Endothelial cell of umbilical vein (primary cell): ENCODE measurements around the gene RAMP1. TPM values are rescaled to one million over a fixed set of nuclear protein-coding genes. Genes with fewer than 3 reads are reported as not detected.
A peak's percentile ranks its signal among the peaks of the same experiment; 100 is the strongest.

ENCODE experiments used
- BruUV-seq: library from RNA; stranded (reverse); fragments of 400-500 nt; replicated peaks from 2 replicates; lab custom pipeline; 2021; lab: Mats Ljungman, UMichigan
- CTCF ChIA-PET: fragments of 300-600, 350-600 bp; sonication (Branson Sonifier 250); formaldehyde crosslinking; loops from one replicate; lab custom pipeline; 2021; ENCODE audit warnings: antibody characterized with exemption, inconsistent platforms; lab: Charles Lee
- POLR2A ChIA-PET: fragments of 300-600, 350-600 bp; sonication (Branson Sonifier 250); formaldehyde crosslinking; loops from one replicate; lab custom pipeline; 2021; ENCODE audit warnings: antibody characterized with exemption, inconsistent platforms; lab: Charles Lee
- DNase-seq: peaks from one replicate; pipeline ENCODE4 v3.0.0-alpha.2; 2011; ENCODE audit warnings: low read depth, low spot score
- FAIRE-seq: peaks from 2 replicates; lab custom pipeline; 2011; peaks lifted over from hg19 to GRCh38; lab: Jason Lieb, UNC
- H2AFZ ChIP-seq: 2 replicates; pipeline ENCODE4 v1.6.0; 2012; ENCODE audit warnings: low read depth, low read length, control low read depth, inconsistent platforms
- H3K27ac ChIP-seq: 2 replicates; pipeline ENCODE4 v1.5.1; 2011; ENCODE audit warnings: low read depth, mild to moderate bottlenecking, control low read depth, low read length, moderate library complexity; ENCODE audit not compliant: insufficient read depth
- H3K27me3 ChIP-seq, 2 experiments: 2 replicates each; pipeline versions ENCODE4 v1.6.0 to v1.6.1; 2011; ENCODE audit warnings: low read length in 2 of 2, mixed read lengths in 1 of 2; ENCODE audit not compliant: control insufficient read depth in 2 of 2, insufficient read depth in 2 of 2
- H3K36me3 ChIP-seq, 2 experiments: 2 replicates in 1 of 2; 3 replicates in 1 of 2; pipeline ENCODE4 v1.5.1; 2011; ENCODE audit warnings: low read length in 2 of 2, mild to moderate bottlenecking in 1 of 2, moderate library complexity in 1 of 2; ENCODE audit not compliant: control insufficient read depth in 2 of 2, insufficient read depth in 2 of 2; ENCODE audit errors: extremely low read depth in 1 of 2
- H3K4me1 ChIP-seq: 3 replicates; pipeline ENCODE4 v1.5.1; 2011; ENCODE audit warnings: mild to moderate bottlenecking, low read length; ENCODE audit not compliant: control insufficient read depth, insufficient read depth; ENCODE audit errors: extremely low read depth
- H3K4me2 ChIP-seq: 2 replicates; pipeline ENCODE4 v1.6.1; 2011; ENCODE audit warnings: low read length, control low read depth, mixed read lengths; ENCODE audit not compliant: insufficient read depth
- H3K4me3 ChIP-seq, 3 experiments: fragments of 200-600 bp in 1 of 3; sonication (generic), shearing (Covaris generic) in 1 of 3; replicated peaks in 1 of 3; 2 replicates each; pipeline ENCODE4 v1.5.1; 2011 to 2016; ENCODE audit warnings: control low read depth in 3 of 3, low read length in 3 of 3, mild to moderate bottlenecking in 2 of 3, inconsistent platforms in 1 of 3, low read depth in 1 of 3, moderate library complexity in 1 of 3; ENCODE audit not compliant: insufficient read depth in 1 of 3
- H3K79me2 ChIP-seq: 2 replicates; pipeline ENCODE4 v1.6.0; 2012; ENCODE audit warnings: low read length, inconsistent platforms; ENCODE audit not compliant: control insufficient read depth, insufficient read depth
- H3K9ac ChIP-seq: replicated peaks from 2 replicates; pipeline ENCODE3; 2011; ENCODE audit warnings: low read length, control low read depth; ENCODE audit not compliant: insufficient read depth; ENCODE audit errors: extremely low read depth
- H3K9me1 ChIP-seq: replicated peaks from 3 replicates; pipeline ENCODE4 v1.6.0; 2011; ENCODE audit warnings: mild to moderate bottlenecking, low read length; ENCODE audit not compliant: control insufficient read depth, insufficient read depth; ENCODE audit errors: extremely low read depth
- H3K9me3 ChIP-seq: replicated peaks from 2 replicates; pipeline ENCODE4 v1.5.1; 2012; ENCODE audit warnings: low read length, inconsistent platforms; ENCODE audit not compliant: control insufficient read depth, insufficient read depth
- H4K20me1 ChIP-seq: replicated peaks from 2 replicates; pipeline ENCODE3; 2011; ENCODE audit warnings: mild to moderate bottlenecking, low read length; ENCODE audit not compliant: control insufficient read depth, insufficient read depth; ENCODE audit errors: extremely low read depth
- CTCF ChIP-seq, 2 donors: IDR thresholded peaks; 1 replicate in 1 of 2; 2 replicates in 1 of 2; pipeline ENCODE4 v1.5.1; 2011; ENCODE audit warnings: low read length in 2 of 2, mild to moderate bottlenecking in 2 of 2, moderate library complexity in 2 of 2, control low read depth in 1 of 2, inconsistent platforms in 1 of 2, low read depth in 1 of 2; ENCODE audit not compliant: insufficient read depth in 1 of 2; ENCODE audit errors: extremely low read depth in 1 of 2
- EZH2 ChIP-seq: IDR thresholded peaks from 2 replicates; pipeline ENCODE4 v1.6.1; 2012; ENCODE audit warnings: borderline replicate concordance, low read depth, mild to moderate bottlenecking, moderate library complexity, low read length, inconsistent platforms; ENCODE audit not compliant: severe bottlenecking
- FOS ChIP-seq: IDR thresholded peaks from 2 replicates; pipeline ENCODE4 v1.6.1; 2011; ENCODE audit warnings: mild to moderate bottlenecking, low read length, moderate library complexity, borderline replicate concordance; ENCODE audit not compliant: insufficient read depth
- GATA2 ChIP-seq: IDR thresholded peaks from 2 replicates; pipeline ENCODE4 v1.7.0; 2011; ENCODE audit warnings: low read depth, mild to moderate bottlenecking, moderate library complexity, mixed read lengths, low read length; ENCODE audit not compliant: insufficient read length, insufficient read depth
- JUN ChIP-seq: IDR thresholded peaks from 2 replicates; pipeline ENCODE4 v1.6.1; 2011; ENCODE audit warnings: borderline replicate concordance, low read depth; ENCODE audit not compliant: insufficient read length, insufficient read depth
- MAX ChIP-seq: IDR thresholded peaks from 2 replicates; pipeline ENCODE4 v1.6.1; 2011; ENCODE audit not compliant: insufficient read depth, insufficient read length
- MYC ChIP-seq: IDR thresholded peaks from one replicate; pipeline ENCODE4 v1.6.1; 2011; ENCODE audit warnings: mild to moderate bottlenecking, low read depth, low read length
- POLR2A ChIP-seq: IDR thresholded peaks from 2 replicates; pipeline ENCODE4 v1.6.1; 2012; ENCODE audit warnings: low read depth, mild to moderate bottlenecking, control low read depth, low read length
- POLR2AphosphoS5 ChIP-seq: IDR thresholded peaks from 2 replicates; pipeline ENCODE4 v1.6.1; 2012; ENCODE audit warnings: low read depth, mild to moderate bottlenecking, control low read depth, low read length, moderate library complexity; ENCODE audit not compliant: insufficient read depth
- dilution Hi-C: fragments of 300-500 bp; cut with MboI; formaldehyde crosslinking; loops from one replicate; pipeline ENCODE4 v1.15.0; 2019; ENCODE audit warnings: low sequenced_read_pairs; ENCODE audit not compliant: extremely low pct_ligation_motif_present
- intact Hi-C: fragments of 100-400 bp; cut with micrococcal nuclease; formaldehyde crosslinking; loops from one replicate; pipeline ENCODE4 v1.10.0; 2022
- polyA plus RNA-seq, 4 experiments: library from polyadenylated mRNA; depleted of rRNA in 3 of 4; stranded (reverse) in 3 of 4; unstranded in 1 of 4; fragments of >200 nt; gene quantifications; 2 replicates each; pipeline versions ENCODE4 v1.2.1 to v1.2.3, GENCODE V29; 2011 to 2012; ENCODE audit warnings: missing spikeins in 1 of 4
- total RNA-seq: library from RNA; stranded (reverse); gene quantifications from 2 replicates; pipeline ENCODE4 v1.2.3, GENCODE V29; 2021

RAMP1 gene
- total and polyA plus RNA-seq, 2 donors (not counting 3 experiments of a cell fraction or from before 2014, with no cell fraction given) = 0.18 TPM; not detected in 1

- intact Hi-C loops (no loop called here), dilution Hi-C loops (no loop called here)
- no TSS peak for BruUV-seq
- Histone ChIP-seq H3K27me3 (no peaks in the 10 kb centered on the region), H2AFZ (peak overlapping the region; percentile 23), H3K9me3 (no peaks in the 10 kb centered on the region), H3K4me1 (peaks cover 9% of the 10 kb centered on the region), H3K4me3 (no peak overlapping the region), H4K20me1 (no peaks in the 10 kb centered on the region), H3K9me1 (no peaks in the 10 kb centered on the region), H3K9ac (no peak overlapping the region), H3K36me3 (no peaks in the 10 kb centered on the region), H3K27ac (no peak overlapping the region), H3K79me2 (no peaks in the 10 kb centered on the region), H3K4me2 (no peak overlapping the region)
- CTCF ChIA-PET = no interaction called here
- no peak for TF ChIP-seq MYC
- TF ChIP-seq POLR2AphosphoS5 = no peak
- TF ChIP-seq GATA2 = no peak
- TF ChIP-seq CTCF (IDR thresholded peaks at IDR 0.05; ENCODE audit: extremely low read depth in 1 of 2, insufficient read depth in 1 of 2, low read depth in 1 of 2, low read length in 2 of 2) = no peak
- no peak for TF ChIP-seq FOS
- no peak for TF ChIP-seq MAX
- no peak for TF ChIP-seq EZH2
- TF ChIP-seq POLR2A = no peak
- TF ChIP-seq JUN = no peak
- DNase-seq (peak; percentile 32), FAIRE-seq (no peak)
- POLR2A ChIA-PET = no interaction called here
Observed at GRCh38 chr2:237892984-237893595, 33.7 kb downstream of the RAMP1 start.
